ENCODE data around the gene TEX9. TPM values are rescaled to one million over a fixed set of nuclear protein-coding genes. Genes with fewer than 3 reads are reported as not detected.

The TEX9 gene
- total RNA-seq, 2 experiments from 2014 or later, result 0.71 to 1.1 TPM

- ChIA-PET CTCF (interaction anchor here (0.6 kb wide), 1 partner anchor 48 kb away, joined by 3 read pairs; no protein-coding TSS in a partner anchor), POLR2A (no interaction called here)
- Mint-ChIP-seq H3K9me3 (peaks cover 10% of the 10 kb centered on the region), H3K27ac (no peak overlapping the region), H3K27me3 (no peaks in the 10 kb centered on the region), H3K36me3 (ENCODE audit: low read depth) (no peaks in the 10 kb centered on the region), H3K4me1 (peaks cover 5% of the 10 kb centered on the region), H3K4me3 (no peak overlapping the region)
- DNase-seq, result no peak
Observed at GRCh38 chr15:56428821-56429458, 63.7 kb downstream of the TEX9 start.

- Mint-ChIP-seq H3K27me3 (peaks cover 6% of the 10 kb centered on the region), H3K4me3 (no peak overlapping the region), H3K27ac (no peak overlapping the region), H3K36me3 (ENCODE audit: low read depth) (no peaks in the 10 kb centered on the region), H3K9me3 (no peaks in the 10 kb centered on the region), H3K4me1 (no peaks in the 10 kb centered on the region)
- CTCF ChIA-PET, result no interaction called here
- DNase-seq, result no peak
- POLR2A ChIA-PET, result no interaction called here
Observed at GRCh38 chr15:56432304-56432703, 67.1 kb downstream of the TEX9 start.

GRCh38 chr15:56440214-56440770 lies 75.1 kb downstream of the TEX9 start:
- H3K36me3 Mint-ChIP-seq (ENCODE audit: low read depth), result no peaks in the 10 kb centered on the region
- POLR2A ChIA-PET, result no interaction called here
- H3K27ac Mint-ChIP-seq, result no peak overlapping the region
- H3K4me3 Mint-ChIP-seq, result no peak overlapping the region
- DNase-seq, result no peak
- peaks cover 20% of the 10 kb centered on the region for H3K27me3 Mint-ChIP-seq
- no peaks in the 10 kb centered on the region for H3K4me1 Mint-ChIP-seq
- H3K9me3 Mint-ChIP-seq, result no peaks in the 10 kb centered on the region
- CTCF ChIA-PET, result no interaction called here

GRCh38 chr15:56442354-56442753 lies 77.1 kb downstream of the TEX9 start:
- DNase-seq, result no peak
- Mint-ChIP-seq H3K9me3 (no peaks in the 10 kb centered on the region), H3K27me3 (peaks cover 15% of the 10 kb centered on the region), H3K36me3 (ENCODE audit: low read depth) (no peaks in the 10 kb centered on the region), H3K27ac (no peak overlapping the region), H3K4me1 (no peaks in the 10 kb centered on the region), H3K4me3 (no peak overlapping the region)
- POLR2A ChIA-PET, result no interaction called here
- CTCF ChIA-PET, result no interaction called here

GRCh38 chr15:56445746-56446145 lies 80.5 kb downstream of the TEX9 start:
- Mint-ChIP-seq H3K36me3 (ENCODE audit: low read depth) (no peaks in the 10 kb centered on the region), H3K27me3 (peaks cover 3% of the 10 kb centered on the region), H3K4me1 (no peaks in the 10 kb centered on the region), H3K4me3 (no peak overlapping the region), H3K9me3 (no peaks in the 10 kb centered on the region), H3K27ac (no peak overlapping the region)
- no peak for DNase-seq
- CTCF ChIA-PET, result no interaction called here
- POLR2A ChIA-PET, result no interaction called here

GRCh38 chr15:56454836-56455235 lies 89.6 kb downstream of the TEX9 start:
- no peak for DNase-seq
- peaks cover 7% of the 10 kb centered on the region for H3K27me3 Mint-ChIP-seq
- no peaks in the 10 kb centered on the region for H3K4me1 Mint-ChIP-seq
- H3K27ac Mint-ChIP-seq, result no peak overlapping the region
- POLR2A ChIA-PET, result no interaction called here
- CTCF ChIA-PET, result no interaction called here
- H3K4me3 Mint-ChIP-seq, result no peak overlapping the region
- no peaks in the 10 kb centered on the region for H3K9me3 Mint-ChIP-seq
- no peaks in the 10 kb centered on the region for H3K36me3 Mint-ChIP-seq (ENCODE audit: low read depth)

- no peaks in the 10 kb centered on the region for H3K36me3 Mint-ChIP-seq (ENCODE audit: low read depth)
- H3K27ac Mint-ChIP-seq, result no peak overlapping the region
- no peak for DNase-seq
- CTCF ChIA-PET, result no interaction called here
- no peaks in the 10 kb centered on the region for H3K4me1 Mint-ChIP-seq
- peaks cover 5% of the 10 kb centered on the region for H3K27me3 Mint-ChIP-seq
- H3K4me3 Mint-ChIP-seq, result no peak overlapping the region
- POLR2A ChIA-PET, result no interaction called here
- H3K9me3 Mint-ChIP-seq, result no peaks in the 10 kb centered on the region
Observed at GRCh38 chr15:56456229-56456628, 91.0 kb downstream of the TEX9 start.

GRCh38 chr15:56459096-56459495 lies 93.9 kb downstream of the TEX9 start:
- Mint-ChIP-seq H3K9me3 (no peaks in the 10 kb centered on the region), H3K27ac (no peak overlapping the region), H3K27me3 (peaks cover 14% of the 10 kb centered on the region), H3K36me3 (ENCODE audit: low read depth) (no peaks in the 10 kb centered on the region), H3K4me3 (no peak overlapping the region), H3K4me1 (peaks cover 2% of the 10 kb centered on the region)
- no peak for DNase-seq
- ChIA-PET POLR2A (no interaction called here), CTCF (no interaction called here)

GRCh38 chr15:56460071-56460470 lies 94.8 kb downstream of the TEX9 start:
- H3K36me3 Mint-ChIP-seq (ENCODE audit: low read depth), result no peaks in the 10 kb centered on the region
- no peaks in the 10 kb centered on the region for H3K9me3 Mint-ChIP-seq
- H3K4me1 Mint-ChIP-seq, result peaks cover 11% of the 10 kb centered on the region
- ChIA-PET POLR2A (no interaction called here), CTCF (no interaction called here)
- peaks cover 20% of the 10 kb centered on the region for H3K27me3 Mint-ChIP-seq
- no peak overlapping the region for H3K4me3 Mint-ChIP-seq
- no peak for DNase-seq
- no peak overlapping the region for H3K27ac Mint-ChIP-seq

GRCh38 chr15:56460947-56461346 lies 95.7 kb downstream of the TEX9 start:
- peaks cover 17% of the 10 kb centered on the region for H3K4me1 Mint-ChIP-seq
- H3K36me3 Mint-ChIP-seq (ENCODE audit: low read depth), result no peaks in the 10 kb centered on the region
- DNase-seq, result no peak
- peaks cover 21% of the 10 kb centered on the region for H3K27me3 Mint-ChIP-seq
- ChIA-PET CTCF (no interaction called here), POLR2A (no interaction called here)
- H3K9me3 Mint-ChIP-seq, result no peaks in the 10 kb centered on the region
- no peak overlapping the region for H3K4me3 Mint-ChIP-seq
- no peak overlapping the region for H3K27ac Mint-ChIP-seq

GRCh38 chr15:56464893-56465520 lies 99.8 kb downstream of the TEX9 start, which contains the start of gene MNS1:
MNS1 (minus strand) TSS chr15:56465137; CDS start chr15:56464972, 165 bp downstream.
- DNase-seq, result peak; percentile 87
- H3K36me3 Mint-ChIP-seq (ENCODE audit: low read depth), result no peaks in the 10 kb centered on the region
- POLR2A ChIA-PET, result no interaction called here
- CTCF ChIA-PET, result no interaction called here
- H3K4me3 Mint-ChIP-seq, result peak within 1 kb of the TSS; percentile 85
- peaks cover 32% of the 10 kb centered on the region for H3K4me1 Mint-ChIP-seq
- no peaks in the 10 kb centered on the region for H3K9me3 Mint-ChIP-seq
- H3K27ac Mint-ChIP-seq, result peak within 1 kb of the TSS; percentile 57
- peaks cover 23% of the 10 kb centered on the region for H3K27me3 Mint-ChIP-seq

GRCh38 chr15:56467616-56468015 lies 102.4 kb downstream of the TEX9 start:
- Mint-ChIP-seq H3K27ac (no peak overlapping the region), H3K27me3 (peaks cover 23% of the 10 kb centered on the region), H3K4me3 (no peak overlapping the region), H3K9me3 (no peaks in the 10 kb centered on the region), H3K36me3 (ENCODE audit: low read depth) (no peaks in the 10 kb centered on the region), H3K4me1 (peaks cover 32% of the 10 kb centered on the region)
- no peak for DNase-seq
- ChIA-PET POLR2A (no interaction called here), CTCF (no interaction called here)

- ChIA-PET POLR2A (no interaction called here), CTCF (interaction anchor here (0.5 kb wide), 1 partner anchor 16 kb away, joined by 4 read pairs; no protein-coding TSS in a partner anchor)
- Mint-ChIP-seq H3K4me3 (peak overlapping the region; percentile 72), H3K27me3 (peaks cover 23% of the 10 kb centered on the region), H3K36me3 (ENCODE audit: low read depth) (no peaks in the 10 kb centered on the region), H3K4me1 (peaks cover 32% of the 10 kb centered on the region), H3K9me3 (no peaks in the 10 kb centered on the region), H3K27ac (peak overlapping the region; percentile 88)
- DNase-seq, result peak; percentile 46
Observed at GRCh38 chr15:56468401-56468800, 103.2 kb downstream of the TEX9 start.

GRCh38 chr15:56469483-56469882 lies 104.3 kb downstream of the TEX9 start:
- no peaks in the 10 kb centered on the region for H3K9me3 Mint-ChIP-seq
- ChIA-PET CTCF (interaction anchor here (0.5 kb wide), 1 partner anchor 1174 kb away, joined by 4 read pairs; no protein-coding TSS in a partner anchor), POLR2A (no interaction called here)
- H3K36me3 Mint-ChIP-seq (ENCODE audit: low read depth), result no peaks in the 10 kb centered on the region
- no peak overlapping the region for H3K4me3 Mint-ChIP-seq
- H3K27me3 Mint-ChIP-seq, result peaks cover 16% of the 10 kb centered on the region
- DNase-seq, result no peak
- H3K4me1 Mint-ChIP-seq, result peaks cover 27% of the 10 kb centered on the region
- H3K27ac Mint-ChIP-seq, result no peak overlapping the region
